Body of pancreas (tissue), 4 donors: ENCODE measurements around the gene PLEKHG5.

Experiments used
- CTCF ChIP-seq, 7 experiments: fragments of 450-650 bp in 4 of 7; fragments of 200-600 bp in 3 of 7; sonication (generic) in 3 of 7; IDR thresholded peaks; one replicate each; pipeline ENCODE4 v1.5.1; 2016 to 2019; ENCODE audit warnings: antibody characterized with exemption in 7 of 7
- POLR2A ChIP-seq, 3 donors: fragments of 450-650 bp; IDR thresholded peaks; one replicate each; pipeline ENCODE4 v1.6.1; 2016; ENCODE audit warnings: antibody characterized with exemption in 3 of 3, mild to moderate bottlenecking in 2 of 3

DNA sequence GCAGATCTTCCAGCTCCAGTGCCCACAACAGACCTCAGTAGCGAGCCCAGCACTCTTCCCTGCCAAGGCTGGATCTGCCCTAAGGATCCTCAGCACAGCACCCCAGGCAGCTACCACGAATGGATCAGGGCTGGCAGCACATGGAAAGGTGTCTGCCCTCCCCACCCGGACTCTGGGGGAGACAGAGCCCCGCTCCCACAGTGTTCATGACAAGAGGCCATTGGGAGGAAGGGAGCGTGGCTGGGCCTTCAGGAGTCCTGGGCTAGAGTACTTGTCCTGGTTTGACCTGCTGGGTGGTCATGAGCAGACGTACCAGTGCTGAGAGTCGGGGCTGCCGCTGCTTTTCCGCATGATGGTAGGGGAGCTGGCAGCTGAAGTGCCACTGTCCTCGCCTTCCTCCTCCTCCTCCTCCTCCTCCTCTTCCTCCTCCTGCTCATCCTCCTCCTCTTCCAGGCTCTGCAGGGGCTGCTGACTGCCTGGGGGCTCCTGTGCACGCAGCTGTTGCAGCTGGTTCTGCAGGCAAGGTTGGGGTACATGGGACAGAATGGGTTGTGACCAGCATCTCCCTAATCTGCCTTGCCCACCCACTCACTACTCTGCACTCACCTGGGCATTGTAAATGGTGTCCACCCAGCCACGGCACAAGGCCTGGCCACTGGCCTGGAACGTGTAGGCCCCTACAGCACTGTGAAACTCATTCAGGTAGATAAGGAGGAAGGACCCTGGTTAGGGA is 22.6 kb downstream of the PLEKHG5 start:
- TF ChIP-seq POLR2A (IDR thresholded peaks at IDR 0.05) = no peak
- TF ChIP-seq CTCF (IDR thresholded peaks at IDR 0.05) = no peak
